HEK293T (cell line): ENCODE results near the gene OR4C16.

ENCODE experiments used
- CTCF ChIA-PET: fragments of 350-600 bp; formaldehyde crosslinking; extraction: SDS; loops from one replicate; lab custom pipeline; 2021; ENCODE audit warnings: antibody characterized with exemption, inconsistent platforms; lab: Yijun Ruan, JAX
- POLR2A ChIA-PET: fragments of 350-600 bp; formaldehyde crosslinking; extraction: SDS; loops from one replicate; lab custom pipeline; 2020; ENCODE audit warnings: antibody characterized with exemption, inconsistent platforms; lab: Yijun Ruan, JAX
- DNase-seq: peaks from one replicate; pipeline ENCODE4 v3.0.0; 2012; ENCODE audit warnings: mixed read lengths; ENCODE audit errors: extremely low spot score
- ARNT ChIP-seq: fragments of 450-650 bp; IDR thresholded peaks from 2 replicates; pipeline ENCODE4 v1.6.1; 2017; ENCODE audit warnings: mild to moderate bottlenecking
- BHLHE40 ChIP-seq: fragments of 450-650 bp; IDR thresholded peaks from 2 replicates; pipeline ENCODE4 v1.6.1; 2016; ENCODE audit warnings: mild to moderate bottlenecking, moderate library complexity, borderline replicate concordance
- CTBP1 ChIP-seq: fragments of 450-650 bp; IDR thresholded peaks from 2 replicates; pipeline ENCODE4 v1.6.1; 2016; ENCODE audit warnings: borderline replicate concordance
- ELF4 ChIP-seq: fragments of 450-650 bp; IDR thresholded peaks from 2 replicates; pipeline ENCODE4 v1.6.1; 2017; ENCODE audit warnings: antibody characterized with exemption
- FOXK2 ChIP-seq: fragments of 450-650 bp; IDR thresholded peaks from 2 replicates; pipeline ENCODE4 v1.6.1; 2016; ENCODE audit warnings: mild to moderate bottlenecking
- FOXM1 ChIP-seq: fragments of 450-650 bp; IDR thresholded peaks from 2 replicates; pipeline ENCODE4 v1.6.1; 2017; ENCODE audit warnings: mild to moderate bottlenecking, borderline replicate concordance
- HDGF ChIP-seq: fragments of 450-650 bp; IDR thresholded peaks from 2 replicates; pipeline ENCODE4 v1.6.1; 2017; ENCODE audit warnings: antibody characterized with exemption, borderline replicate concordance
- L3MBTL2 ChIP-seq: fragments of 450-650 bp; conservative IDR thresholded peaks from 2 replicates; pipeline ENCODE4 v1.6.1; 2016; ENCODE audit warnings: mild to moderate bottlenecking
- LEF1 ChIP-seq: fragments of 450-650 bp; IDR thresholded peaks from 2 replicates; pipeline ENCODE4 v1.6.1; 2017; ENCODE audit warnings: mild to moderate bottlenecking, borderline replicate concordance
- NFRKB ChIP-seq: fragments of 450-650 bp; IDR thresholded peaks from 2 replicates; pipeline ENCODE4 v1.6.1; 2016; ENCODE audit warnings: mild to moderate bottlenecking, moderate library complexity
- SP1 ChIP-seq: fragments of 450-650 bp; IDR thresholded peaks from 2 replicates; pipeline ENCODE4 v1.6.1; 2017
- SUZ12 ChIP-seq: fragments of 450-650 bp; IDR thresholded peaks from 2 replicates; pipeline ENCODE4 v1.6.1; 2016; ENCODE audit warnings: mild to moderate bottlenecking
- TARDBP ChIP-seq: fragments of 450-650 bp; IDR thresholded peaks from 2 replicates; pipeline ENCODE4 v1.6.1; 2016
- ZNF384 ChIP-seq: fragments of 450-650 bp; IDR thresholded peaks from 2 replicates; pipeline ENCODE4 v1.6.1; 2016
- TF ChIP-seq, protein P1 (sequence below): fragments of 450-650 bp; IDR thresholded peaks from 2 replicates; pipeline ENCODE4 v1.6.1; 2016

Gene OR4C16

GRCh38 chr11:55571828-55572227, at the start of gene OR4C16:
Gene OR4C16 (plus strand): TSS chr11:55572128. CDS start chr11:55572128, 0 bp downstream.
- TF ChIP-seq FOXM1 (no peak), BHLHE40 (no peak), TARDBP (no peak), ARNT (no peak), ZNF384 (no peak), SP1 (no peak), CTBP1 (no peak), ELF4 (no peak), NFRKB (no peak), L3MBTL2 (no peak), FOXK2 (no peak), LEF1 (no peak), SUZ12 (no peak)
- TF ChIP-seq, protein P1, sequence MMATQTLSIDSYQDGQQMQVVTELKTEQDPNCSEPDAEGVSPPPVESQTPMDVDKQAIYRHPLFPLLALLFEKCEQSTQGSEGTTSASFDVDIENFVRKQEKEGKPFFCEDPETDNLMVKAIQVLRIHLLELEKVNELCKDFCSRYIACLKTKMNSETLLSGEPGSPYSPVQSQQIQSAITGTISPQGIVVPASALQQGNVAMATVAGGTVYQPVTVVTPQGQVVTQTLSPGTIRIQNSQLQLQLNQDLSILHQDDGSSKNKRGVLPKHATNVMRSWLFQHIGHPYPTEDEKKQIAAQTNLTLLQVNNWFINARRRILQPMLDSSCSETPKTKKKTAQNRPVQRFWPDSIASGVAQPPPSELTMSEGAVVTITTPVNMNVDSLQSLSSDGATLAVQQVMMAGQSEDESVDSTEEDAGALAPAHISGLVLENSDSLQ, result no peak
- no peak for DNase-seq
- ChIA-PET POLR2A (no interaction called here), CTCF (no interaction called here)

DNA sequence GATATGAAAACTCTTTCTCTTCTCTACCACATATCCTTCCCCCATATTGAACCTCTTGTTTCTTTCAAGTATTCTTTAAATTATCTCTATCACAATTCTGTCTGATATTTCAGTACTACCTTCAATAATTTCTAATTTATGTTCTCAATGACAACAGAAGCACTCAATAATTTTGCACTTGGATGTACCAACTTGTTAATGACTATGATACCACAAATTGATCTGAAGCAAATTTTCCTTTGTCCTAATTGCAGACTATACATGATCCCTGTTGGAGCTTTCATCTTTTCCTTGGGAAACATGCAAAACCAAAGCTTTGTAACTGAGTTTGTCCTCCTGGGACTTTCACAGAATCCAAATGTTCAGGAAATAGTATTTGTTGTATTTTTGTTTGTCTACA, 17.8 kb upstream of the OR4C16 start, which contains the start of gene OR4C15:
Gene OR4C15 (plus strand): TSS at position 301 of the 400 bp plus-strand sequence. CDS start 0 bp downstream, at position 301.
- DNase-seq, result no peak
- POLR2A ChIA-PET, result no interaction called here
- TF ChIP-seq SUZ12 (no peak), L3MBTL2 (no peak), SP1 (no peak), LEF1 (no peak), ARNT (no peak), FOXM1 (no peak), NFRKB (no peak), CTBP1 (no peak)
- TF ChIP-seq, protein P1, result no peak
- CTCF ChIA-PET, result no interaction called here

DNA sequence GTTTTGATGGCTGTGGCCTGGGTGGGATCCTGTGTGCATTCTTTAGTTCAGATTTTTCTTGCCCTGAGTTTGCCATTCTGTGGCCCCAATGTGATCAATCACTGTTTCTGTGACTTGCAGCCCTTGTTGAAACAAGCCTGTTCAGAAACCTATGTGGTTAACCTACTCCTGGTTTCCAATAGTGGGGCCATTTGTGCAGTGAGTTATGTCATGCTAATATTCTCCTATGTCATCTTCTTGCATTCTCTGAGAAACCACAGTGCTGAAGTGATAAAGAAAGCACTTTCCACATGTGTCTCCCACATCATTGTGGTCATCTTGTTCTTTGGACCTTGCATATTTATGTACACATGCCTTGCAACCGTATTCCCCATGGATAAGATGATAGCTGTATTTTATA, 620 bp downstream of the OR4C16 start:
- ChIA-PET CTCF (no interaction called here), POLR2A (no interaction called here)
- no peak for DNase-seq
- TF ChIP-seq ZNF384 (no peak), L3MBTL2 (no peak), CTBP1 (no peak), ELF4 (no peak), HDGF (no peak), BHLHE40 (no peak), SP1 (no peak), LEF1 (no peak), FOXM1 (no peak)

GRCh38 chr11:55607545-55607944, 35.6 kb downstream of the OR4C16 start, which contains the start of gene OR4C11:
Gene OR4C11 (minus strand): TSS chr11:55607645. CDS start chr11:55604373, 3,272 bp downstream.
- no peak for DNase-seq
- CTCF ChIA-PET, result no interaction called here
- TF ChIP-seq CTBP1, result no peak
- TF ChIP-seq ZNF384, result no peak
- TF ChIP-seq ARNT, result no peak
- POLR2A ChIA-PET, result no interaction called here
